ENCODE results near the gene LRRC18. TPM values are rescaled to one million over a fixed set of nuclear protein-coding genes. Genes with fewer than 3 reads are reported as not detected.

The LRRC18 gene
- total RNA-seq, 1 donor from 2014 or later: under 0.01 TPM

DNA sequence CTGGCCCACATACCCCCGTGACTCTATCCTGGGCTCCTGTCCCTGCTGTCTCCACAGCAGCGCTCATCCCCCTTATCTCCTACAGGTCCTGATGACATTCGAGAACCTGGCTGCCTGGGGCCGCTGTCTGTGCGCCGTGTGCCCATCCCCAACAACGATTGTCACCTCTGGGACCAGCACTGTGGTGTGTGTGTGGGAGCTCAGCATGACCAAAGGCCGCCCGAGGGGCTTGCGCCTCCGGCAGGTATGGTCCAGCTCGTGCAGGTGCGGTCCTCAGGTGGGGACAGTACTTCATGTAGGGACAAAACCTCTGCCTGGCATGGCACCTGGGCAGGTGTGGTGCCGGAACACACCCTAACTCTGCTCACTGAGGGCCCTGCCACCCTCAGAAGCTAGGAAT lies 30.4 kb upstream of the LRRC18 start:
- no peaks in the 10 kb centered on the region for H3K4me1 ChIP-seq (ENCODE audit: control insufficient read depth in 3 of 3, insufficient read depth in 3 of 3, low read length in 3 of 3)
- H3K9ac ChIP-seq (ENCODE audit: low read depth in 1 of 3, low read length in 3 of 3): no peak overlapping the region
- no peak overlapping the region for H3K4me3 ChIP-seq (ENCODE audit: low read length in 3 of 3)
- H3K27me3 ChIP-seq (ENCODE audit: control insufficient read depth in 3 of 3, insufficient read depth in 3 of 3, low read length in 3 of 3): peaks cover 0 to 3% (median 0%) of the 10 kb centered on the region in 3 donors
- no peaks in the 10 kb centered on the region for H3K36me3 ChIP-seq (ENCODE audit: control insufficient read depth in 3 of 3, insufficient read depth in 3 of 3, low read length in 3 of 3)
- H3K27ac ChIP-seq (ENCODE audit: low read depth, low read length): no peak overlapping the region
- H3K9me3 ChIP-seq (ENCODE audit: control insufficient read depth in 3 of 3, low read length in 3 of 3): no peaks in the 10 kb centered on the region

DNA sequence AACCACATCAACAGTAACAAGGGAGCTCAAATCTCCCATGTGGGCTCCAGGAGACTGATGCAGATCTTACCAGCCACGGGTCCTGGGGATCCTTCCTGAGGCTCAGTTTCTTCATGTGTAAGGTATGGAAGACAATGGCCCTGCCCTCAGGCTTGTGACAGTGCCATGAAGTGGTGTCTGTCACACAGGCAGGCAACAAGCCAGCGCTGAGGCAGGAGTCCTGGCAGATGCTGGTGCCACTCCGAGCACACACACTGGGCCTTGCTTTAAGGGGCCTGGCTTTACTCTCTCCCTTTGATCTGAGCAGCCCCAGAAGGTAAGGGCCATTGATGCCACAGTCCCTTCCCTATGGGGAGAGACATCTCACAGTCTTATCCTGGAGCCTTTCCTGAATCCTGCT lies 28.4 kb upstream of the LRRC18 start:
- Histone ChIP-seq H3K27me3 (ENCODE audit: control insufficient read depth in 3 of 3, insufficient read depth in 3 of 3, low read length in 3 of 3) (peaks cover 0 to 3% (median 0%) of the 10 kb centered on the region in 3 donors), H3K4me3 (ENCODE audit: low read length in 3 of 3) (no peak overlapping the region), H3K4me1 (ENCODE audit: control insufficient read depth in 3 of 3, insufficient read depth in 3 of 3, low read length in 3 of 3) (no peaks in the 10 kb centered on the region), H3K27ac (ENCODE audit: low read depth, low read length) (no peak overlapping the region), H3K9me3 (ENCODE audit: control insufficient read depth in 3 of 3, low read length in 3 of 3) (no peaks in the 10 kb centered on the region), H3K36me3 (ENCODE audit: control insufficient read depth in 3 of 3, insufficient read depth in 3 of 3, low read length in 3 of 3) (no peaks in the 10 kb centered on the region), H3K9ac (ENCODE audit: low read depth in 1 of 3, low read length in 3 of 3) (no peak overlapping the region)

DNA sequence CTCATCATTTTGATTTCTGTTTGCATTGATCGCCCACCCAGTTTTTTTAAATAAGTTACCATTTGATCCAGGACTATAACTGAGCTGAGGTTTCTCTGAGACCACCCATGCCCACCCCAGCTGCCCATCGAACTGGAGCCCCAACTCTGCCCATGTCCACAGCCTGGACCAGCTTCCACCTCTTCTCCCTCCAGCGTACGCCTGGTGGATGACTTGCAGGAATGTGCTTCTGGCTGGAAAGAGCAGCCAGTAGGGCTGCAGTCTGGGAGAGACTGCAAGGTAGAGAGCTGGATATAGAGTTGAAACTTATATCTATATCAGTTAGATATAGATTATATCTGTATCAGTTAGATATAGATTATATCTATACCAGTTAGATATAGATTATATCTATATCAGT lies 25.8 kb upstream of the LRRC18 start:
- peaks cover 0 to 3% (median 0%) of the 10 kb centered on the region in 3 donors for H3K27me3 ChIP-seq (ENCODE audit: control insufficient read depth in 3 of 3, insufficient read depth in 3 of 3, low read length in 3 of 3)
- H3K36me3 ChIP-seq (ENCODE audit: control insufficient read depth in 3 of 3, insufficient read depth in 3 of 3, low read length in 3 of 3): no peaks in the 10 kb centered on the region
- H3K4me1 ChIP-seq (ENCODE audit: control insufficient read depth in 3 of 3, insufficient read depth in 3 of 3, low read length in 3 of 3): no peaks in the 10 kb centered on the region
- no peak overlapping the region for H3K4me3 ChIP-seq (ENCODE audit: low read length in 3 of 3)
- no peak overlapping the region for H3K27ac ChIP-seq (ENCODE audit: low read depth, low read length)
- no peak overlapping the region for H3K9ac ChIP-seq (ENCODE audit: low read depth in 1 of 3, low read length in 3 of 3)
- H3K9me3 ChIP-seq (ENCODE audit: control insufficient read depth in 3 of 3, low read length in 3 of 3): no peaks in the 10 kb centered on the region

DNA sequence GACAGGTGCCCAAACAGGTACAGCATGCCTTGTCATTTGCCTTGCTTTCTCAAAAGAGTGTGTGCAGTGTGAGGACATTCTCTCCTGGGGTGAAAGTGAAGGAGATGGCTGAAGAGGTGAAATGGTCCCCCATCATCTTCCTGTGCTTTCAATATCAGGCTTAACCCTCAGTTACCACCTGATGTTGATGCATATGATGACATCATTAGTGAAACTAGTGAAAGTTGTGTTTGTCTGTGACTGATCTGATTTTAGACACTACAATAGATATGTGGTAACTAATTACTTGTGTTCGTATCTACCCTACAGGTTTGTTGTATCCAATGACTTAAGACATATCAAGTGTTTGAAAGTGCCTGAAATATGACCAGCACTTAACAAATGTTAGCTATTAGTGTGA lies 24.4 kb upstream of the LRRC18 start:
- Histone ChIP-seq H3K27me3 (ENCODE audit: control insufficient read depth in 3 of 3, insufficient read depth in 3 of 3, low read length in 3 of 3) (peaks cover 0 to 3% (median 0%) of the 10 kb centered on the region in 3 donors), H3K36me3 (ENCODE audit: control insufficient read depth in 3 of 3, insufficient read depth in 3 of 3, low read length in 3 of 3) (no peaks in the 10 kb centered on the region), H3K9ac (ENCODE audit: low read depth in 1 of 3, low read length in 3 of 3) (no peak overlapping the region), H3K9me3 (ENCODE audit: control insufficient read depth in 3 of 3, low read length in 3 of 3) (no peaks in the 10 kb centered on the region), H3K4me3 (ENCODE audit: low read length in 3 of 3) (no peak overlapping the region), H3K4me1 (ENCODE audit: control insufficient read depth in 3 of 3, insufficient read depth in 3 of 3, low read length in 3 of 3) (no peaks in the 10 kb centered on the region), H3K27ac (ENCODE audit: low read depth, low read length) (no peak overlapping the region)

DNA sequence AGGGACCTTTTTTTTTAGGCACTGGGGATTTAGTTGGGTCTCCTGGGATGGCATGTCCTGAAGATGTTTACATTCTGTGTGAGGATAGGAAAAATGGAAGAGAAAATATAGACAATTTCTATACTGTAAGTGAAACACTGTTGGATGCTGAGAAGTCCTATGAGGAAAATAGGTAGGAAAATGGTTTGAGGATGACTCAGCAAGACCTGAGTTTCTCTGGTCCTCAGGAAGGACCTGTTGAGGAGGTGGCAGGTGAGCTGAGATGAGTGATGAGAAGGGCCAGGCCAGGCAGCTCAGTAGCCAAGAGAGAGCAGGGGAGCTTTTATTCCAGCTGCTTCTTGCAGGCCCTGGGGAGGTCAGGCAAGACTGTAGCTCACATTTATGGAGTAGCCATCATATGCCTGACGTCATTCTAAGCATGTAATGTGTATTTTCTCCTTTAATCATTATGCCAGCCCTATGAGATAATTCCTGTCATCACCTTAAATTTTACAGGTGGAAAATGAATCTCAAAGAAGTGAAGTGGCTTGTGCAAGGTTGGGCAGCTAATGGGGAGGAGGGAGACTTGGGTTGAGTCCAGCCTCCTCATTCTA lies 19.1 kb upstream of the LRRC18 start:
- Histone ChIP-seq H3K9me3 (ENCODE audit: control insufficient read depth in 3 of 3, low read length in 3 of 3) (no peaks in the 10 kb centered on the region), H3K4me1 (ENCODE audit: control insufficient read depth in 3 of 3, insufficient read depth in 3 of 3, low read length in 3 of 3) (no peaks in the 10 kb centered on the region), H3K27me3 (ENCODE audit: control insufficient read depth in 3 of 3, insufficient read depth in 3 of 3, low read length in 3 of 3) (no peaks in the 10 kb centered on the region), H3K36me3 (ENCODE audit: control insufficient read depth in 3 of 3, insufficient read depth in 3 of 3, low read length in 3 of 3) (no peaks in the 10 kb centered on the region), H3K27ac (ENCODE audit: low read depth, low read length) (no peak overlapping the region), H3K9ac (ENCODE audit: low read depth in 1 of 3, low read length in 3 of 3) (no peak overlapping the region), H3K4me3 (ENCODE audit: low read length in 3 of 3) (no peak overlapping the region)

DNA sequence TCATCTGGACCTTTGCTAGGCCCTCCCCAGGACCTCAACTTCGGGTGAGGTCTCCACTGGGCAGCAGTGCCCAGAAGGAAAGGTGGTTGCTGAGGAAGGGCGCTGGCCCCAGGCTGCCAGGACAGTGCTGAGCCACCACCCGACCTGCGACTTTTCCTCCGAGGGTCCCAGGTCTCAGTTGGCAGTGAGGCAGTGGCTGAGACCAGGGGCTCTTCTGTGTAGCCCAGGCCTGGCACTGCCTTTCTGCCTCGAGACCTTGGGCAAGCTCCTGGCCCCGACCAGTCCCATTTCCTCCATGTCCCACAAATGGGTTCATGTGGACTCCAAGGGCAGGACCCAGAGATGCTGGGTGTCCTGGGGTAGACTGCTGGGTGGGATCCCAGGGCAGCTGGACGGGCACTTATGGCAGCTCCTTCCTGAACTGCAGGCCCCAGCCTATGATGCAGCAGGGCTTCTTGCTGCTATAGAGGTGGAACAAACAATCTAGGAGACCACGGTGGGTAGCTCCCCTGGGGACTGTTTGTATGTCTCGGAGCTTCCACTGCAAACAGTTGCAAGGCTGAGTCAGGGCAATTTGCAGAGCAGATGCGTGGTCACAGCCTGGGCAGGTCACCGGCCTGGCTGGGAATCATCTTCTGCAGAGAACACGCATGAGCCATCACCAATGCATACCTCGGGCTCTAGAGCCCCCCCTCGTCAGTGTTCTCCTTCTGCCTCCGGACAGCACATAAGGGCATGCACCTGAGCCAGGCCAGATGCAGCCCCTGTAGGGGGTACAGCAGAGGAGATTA lies 17.9 kb upstream of the LRRC18 start:
- Histone ChIP-seq H3K27me3 (ENCODE audit: control insufficient read depth in 3 of 3, insufficient read depth in 3 of 3, low read length in 3 of 3) (no peaks in the 10 kb centered on the region), H3K4me1 (ENCODE audit: control insufficient read depth in 3 of 3, insufficient read depth in 3 of 3, low read length in 3 of 3) (no peaks in the 10 kb centered on the region), H3K9me3 (ENCODE audit: control insufficient read depth in 3 of 3, low read length in 3 of 3) (no peaks in the 10 kb centered on the region), H3K36me3 (ENCODE audit: control insufficient read depth in 3 of 3, insufficient read depth in 3 of 3, low read length in 3 of 3) (no peaks in the 10 kb centered on the region), H3K4me3 (ENCODE audit: low read length in 3 of 3) (no peak overlapping the region), H3K9ac (ENCODE audit: low read depth in 1 of 3, low read length in 3 of 3) (no peak overlapping the region), H3K27ac (ENCODE audit: low read depth, low read length) (no peak overlapping the region)

DNA sequence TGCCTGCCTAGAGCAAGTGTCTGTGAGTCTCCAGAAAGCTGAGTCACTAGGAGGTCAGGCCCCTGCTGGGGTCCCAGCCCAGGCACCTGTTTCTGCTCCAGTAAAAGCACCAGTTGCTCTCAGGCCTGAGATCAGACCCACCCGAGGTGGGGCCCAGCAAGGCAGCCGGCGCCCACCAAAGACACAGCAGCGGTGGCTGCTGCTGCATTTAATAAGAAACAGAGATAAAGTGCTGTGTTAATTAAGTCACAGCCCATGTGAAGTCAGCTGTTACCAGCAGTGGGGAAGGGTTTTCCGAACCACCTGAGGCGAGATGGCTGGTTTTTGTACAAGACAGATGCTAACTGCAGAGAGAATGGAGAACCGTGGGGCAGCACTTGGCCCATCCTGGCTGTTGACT lies 12.1 kb upstream of the LRRC18 start:
- Histone ChIP-seq H3K36me3 (ENCODE audit: control insufficient read depth in 3 of 3, insufficient read depth in 3 of 3, low read length in 3 of 3) (no peaks in the 10 kb centered on the region), H3K4me1 (ENCODE audit: control insufficient read depth in 3 of 3, insufficient read depth in 3 of 3, low read length in 3 of 3) (peaks cover 0 to 5% (median 4%) of the 10 kb centered on the region in 3 donors), H3K9me3 (ENCODE audit: control insufficient read depth in 3 of 3, low read length in 3 of 3) (no peaks in the 10 kb centered on the region), H3K27ac (ENCODE audit: low read depth, low read length) (no peak overlapping the region), H3K27me3 (ENCODE audit: control insufficient read depth in 3 of 3, insufficient read depth in 3 of 3, low read length in 3 of 3) (peaks cover 0 to 8% (median 1%) of the 10 kb centered on the region in 3 donors), H3K9ac (ENCODE audit: low read depth in 1 of 3, low read length in 3 of 3) (no peak overlapping the region), H3K4me3 (ENCODE audit: low read length in 3 of 3) (no peak overlapping the region)

DNA sequence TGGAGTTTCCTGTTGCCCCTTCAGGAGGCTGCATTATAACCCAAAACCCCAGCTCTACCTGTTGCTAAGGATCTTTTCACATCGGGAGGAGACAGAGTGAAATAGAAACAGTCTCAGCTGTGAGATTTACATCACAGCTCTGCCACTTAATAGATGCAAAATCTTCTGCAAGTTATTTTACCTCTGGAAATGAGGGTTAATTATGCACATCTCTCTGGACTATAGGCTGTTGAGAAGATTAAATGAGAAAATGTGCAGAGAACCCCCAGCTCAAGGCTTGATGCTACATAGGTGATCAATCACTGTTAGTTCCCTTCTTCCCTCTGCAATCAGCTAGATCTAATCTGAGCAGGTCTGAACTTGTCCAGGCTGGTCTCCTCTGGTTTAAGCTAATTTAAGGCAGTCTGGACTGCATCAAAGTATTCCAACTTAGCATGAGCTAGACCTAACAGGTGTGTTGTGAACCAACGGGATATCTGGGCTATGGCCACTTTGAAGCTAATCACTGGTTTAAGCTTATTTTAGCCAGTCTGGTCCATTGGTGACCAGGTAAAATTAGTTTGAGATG lies 8.9 kb upstream of the LRRC18 start:
- H3K27me3 ChIP-seq (ENCODE audit: control insufficient read depth in 3 of 3, insufficient read depth in 3 of 3, low read length in 3 of 3): peaks cover 0 to 8% (median 3%) of the 10 kb centered on the region in 3 donors
- no peaks in the 10 kb centered on the region for H3K9me3 ChIP-seq (ENCODE audit: control insufficient read depth in 3 of 3, low read length in 3 of 3)
- no peak overlapping the region for H3K9ac ChIP-seq (ENCODE audit: low read depth in 1 of 3, low read length in 3 of 3)
- H3K27ac ChIP-seq (ENCODE audit: low read depth, low read length): no peak overlapping the region
- H3K4me1 ChIP-seq (ENCODE audit: control insufficient read depth in 3 of 3, insufficient read depth in 3 of 3, low read length in 3 of 3): peaks cover 0 to 7% (median 5%) of the 10 kb centered on the region in 3 donors
- no peak overlapping the region for H3K4me3 ChIP-seq (ENCODE audit: low read length in 3 of 3)
- H3K36me3 ChIP-seq (ENCODE audit: control insufficient read depth in 3 of 3, insufficient read depth in 3 of 3, low read length in 3 of 3): no peaks in the 10 kb centered on the region

DNA sequence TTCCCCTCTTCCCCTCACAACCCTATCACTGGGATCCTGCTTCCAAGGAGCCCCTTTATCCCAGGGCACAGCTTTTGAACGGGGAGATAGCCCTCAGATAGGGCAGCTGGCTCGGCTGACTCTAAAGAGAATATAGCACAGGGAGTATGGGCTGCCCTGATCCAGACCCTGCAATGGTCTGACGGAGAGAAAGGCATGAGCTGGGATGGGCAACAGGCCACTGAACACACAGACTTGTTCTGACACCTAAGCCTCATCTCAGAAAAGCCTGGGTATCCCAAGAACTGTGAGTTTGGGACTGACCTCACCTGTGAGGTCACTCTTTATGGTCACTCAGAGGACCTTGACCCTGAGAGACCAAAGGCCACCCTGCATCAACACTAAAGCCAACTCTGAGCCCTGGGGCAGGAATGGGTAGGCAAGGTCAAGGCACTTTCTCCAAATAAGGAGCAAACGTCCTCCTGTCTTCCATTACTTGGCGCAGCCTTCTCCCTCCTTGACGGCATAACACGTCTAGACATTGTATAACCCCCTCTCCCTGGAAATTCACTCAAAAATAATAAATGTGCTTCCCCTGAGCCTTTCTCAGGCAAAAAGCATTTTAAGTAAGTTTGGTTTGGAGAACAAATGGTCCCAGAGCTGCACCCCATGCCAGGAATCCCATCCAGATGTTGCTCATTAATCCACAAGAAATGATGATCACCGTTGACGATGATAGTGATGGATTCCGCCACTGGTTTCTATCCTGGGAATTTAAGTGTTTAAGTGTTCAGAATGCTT lies 8.2 kb upstream of the LRRC18 start:
- H3K9ac ChIP-seq (ENCODE audit: low read depth in 1 of 3, low read length in 3 of 3): no peak overlapping the region
- no peaks in the 10 kb centered on the region for H3K36me3 ChIP-seq (ENCODE audit: control insufficient read depth in 3 of 3, insufficient read depth in 3 of 3, low read length in 3 of 3)
- peaks cover 0 to 7% (median 5%) of the 10 kb centered on the region in 3 donors for H3K4me1 ChIP-seq (ENCODE audit: control insufficient read depth in 3 of 3, insufficient read depth in 3 of 3, low read length in 3 of 3)
- peak overlapping the region; percentile 5 for H3K27ac ChIP-seq (ENCODE audit: low read depth, low read length)
- H3K9me3 ChIP-seq (ENCODE audit: control insufficient read depth in 3 of 3, low read length in 3 of 3): no peaks in the 10 kb centered on the region
- H3K4me3 ChIP-seq (ENCODE audit: low read length in 3 of 3): no peak overlapping the region
- H3K27me3 ChIP-seq (ENCODE audit: control insufficient read depth in 3 of 3, insufficient read depth in 3 of 3, low read length in 3 of 3): peaks cover 0 to 8% (median 3%) of the 10 kb centered on the region in 3 donors
